OCI-M1 (cell line): Measurements from ENCODE around the gene DOK1.
"Not testable (repeated sequence)": the region's sequence is repeated elsewhere in the genome, so short reads cannot be mapped to it uniquely, and the experiment has no call there.

Experiments used
- DNase-seq: peaks from one replicate; lab custom pipeline; 2025; lab: John Stamatoyannopoulos, UW

Gene DOK1

GRCh38 chr2:74548285-74548899, 6.1 kb upstream of the DOK1 start:
- DNase-seq, result no peak

- peak; percentile 64 for DNase-seq
These were observed 5.4 kb upstream of the DOK1 start for GRCh38 chr2:74548900-74549826.

- no peak for DNase-seq
These were observed 4.3 kb upstream of the DOK1 start for GRCh38 chr2:74550231-74550630.

- DNase-seq, result no peak
These were observed 3.0 kb upstream of the DOK1 start for GRCh38 chr2:74551530-74551929.

GRCh38 chr2:74551942-74552913, 2.3 kb upstream of the DOK1 start:
- no peak for DNase-seq

- no peak for DNase-seq
These were observed 1.4 kb upstream of the DOK1 start for GRCh38 chr2:74552914-74553811.

GRCh38 chr2:74554820-74555531, 456 bp downstream of the DOK1 start:
- peak; percentile 58 for DNase-seq

- no peak for DNase-seq
These were observed 1.1 kb downstream of the DOK1 start for GRCh38 chr2:74555610-74556103.

GRCh38 chr2:74556159-74556558, 1.6 kb downstream of the DOK1 start:
- DNase-seq, result no peak

- no peak for DNase-seq
These were observed 2.4 kb downstream of the DOK1 start for GRCh38 chr2:74556831-74557370.

GRCh38 chr2:74558284-74559230, 4.0 kb downstream of the DOK1 start:
- no peak for DNase-seq

GRCh38 chr2:74559912-74560311, 5.4 kb downstream of the DOK1 start:
- no peak for DNase-seq

- DNase-seq, result no peak
These were observed 6.1 kb downstream of the DOK1 start for GRCh38 chr2:74560591-74560990.

GRCh38 chr2:74561022-74561421, 6.5 kb downstream of the DOK1 start:
- DNase-seq, result not testable (repeated sequence)

- DNase-seq, result no peak
These were observed 7.7 kb downstream of the DOK1 start for GRCh38 chr2:74562126-74562775.

GRCh38 chr2:74564222-74564621, 9.7 kb downstream of the DOK1 start:
- DNase-seq, result no peak

GRCh38 chr2:74566076-74566753, 11.7 kb downstream of the DOK1 start:
- no peak for DNase-seq

- DNase-seq, result no peak
These were observed 12.2 kb downstream of the DOK1 start for GRCh38 chr2:74566754-74567085.
